Glutamatergic neuron (in vitro differentiated cells): ENCODE results near the gene AGBL4. TPM values are rescaled to one million over a fixed set of nuclear protein-coding genes. Genes with fewer than 3 reads are reported as not detected.

Source experiments
- DNase-seq: peaks from one replicate; pipeline ENCODE4 v3.0.0; 2022
- H3K27ac Mint-ChIP-seq: one replicate; pipeline ENCODE4 v1.8.0; 2020; ENCODE audit warnings: mild to moderate bottlenecking, mixed read lengths, inconsistent platforms; ENCODE audit not compliant: unreplicated experiment
- H3K27me3 Mint-ChIP-seq: one replicate; pipeline ENCODE4 v1.8.0; 2020; ENCODE audit warnings: mild to moderate bottlenecking, moderate library complexity, mixed read lengths, inconsistent platforms; ENCODE audit not compliant: unreplicated experiment
- H3K36me3 Mint-ChIP-seq: one replicate; pipeline ENCODE4 v1.8.0; 2020; ENCODE audit warnings: mild to moderate bottlenecking, mixed read lengths, inconsistent platforms; ENCODE audit not compliant: unreplicated experiment
- H3K4me1 Mint-ChIP-seq: one replicate; pipeline ENCODE4 v1.8.0; 2020; ENCODE audit warnings: mild to moderate bottlenecking, low read depth, mixed read lengths, inconsistent platforms; ENCODE audit not compliant: unreplicated experiment
- H3K4me3 Mint-ChIP-seq: one replicate; pipeline ENCODE4 v1.8.0; 2020; ENCODE audit warnings: mild to moderate bottlenecking, mixed read lengths, inconsistent platforms; ENCODE audit not compliant: unreplicated experiment
- H3K9me3 Mint-ChIP-seq: one replicate; pipeline ENCODE4 v1.8.0; 2020; ENCODE audit warnings: mild to moderate bottlenecking, moderate library complexity, mixed read lengths, inconsistent platforms; ENCODE audit not compliant: unreplicated experiment
- CTCF ChIP-seq: fragments of 200-600 bp; sonication (generic); IDR thresholded peaks from one replicate; pipeline ENCODE4 v1.5.0; 2021; ENCODE audit not compliant: partially characterized antibody, unreplicated experiment
- total RNA-seq: library from RNA; stranded (reverse); fragmentation: NEBNext Ultra II Directional; extraction: Animal tissue kit (Norgen Biotek cat#: 25700); gene quantifications from one replicate; pipeline ENCODE4 v1.2.1, GENCODE V29; 2021; ENCODE audit not compliant: unreplicated experiment

Gene AGBL4
- total RNA-seq, 1 donor from 2014 or later: 3.5 TPM

GRCh38 chr1:49351768-49352167 is 672.0 kb downstream of the AGBL4 start:
- H3K4me3 Mint-ChIP-seq: no peak overlapping the region
- no peak for DNase-seq
- no peaks in the 10 kb centered on the region for H3K27me3 Mint-ChIP-seq
- H3K36me3 Mint-ChIP-seq: no peaks in the 10 kb centered on the region
- H3K9me3 Mint-ChIP-seq: no peaks in the 10 kb centered on the region
- H3K27ac Mint-ChIP-seq: no peak overlapping the region
- H3K4me1 Mint-ChIP-seq: no peaks in the 10 kb centered on the region
- no peak for TF ChIP-seq CTCF

GRCh38 chr1:49346767-49347349 is 676.9 kb downstream of the AGBL4 start:
- Mint-ChIP-seq H3K9me3 (no peaks in the 10 kb centered on the region), H3K4me3 (no peak overlapping the region), H3K27ac (no peak overlapping the region), H3K4me1 (no peaks in the 10 kb centered on the region), H3K36me3 (no peaks in the 10 kb centered on the region), H3K27me3 (no peaks in the 10 kb centered on the region)
- TF ChIP-seq CTCF: no peak
- DNase-seq: no peak

- H3K36me3 Mint-ChIP-seq: no peaks in the 10 kb centered on the region
- TF ChIP-seq CTCF: no peak
- no peaks in the 10 kb centered on the region for H3K9me3 Mint-ChIP-seq
- no peaks in the 10 kb centered on the region for H3K4me1 Mint-ChIP-seq
- no peak overlapping the region for H3K27ac Mint-ChIP-seq
- H3K27me3 Mint-ChIP-seq: no peaks in the 10 kb centered on the region
- no peak overlapping the region for H3K4me3 Mint-ChIP-seq
- no peak for DNase-seq
Observed at GRCh38 chr1:49340576-49340975, 683.2 kb downstream of the AGBL4 start.

GRCh38 chr1:49339043-49339442 is 684.7 kb downstream of the AGBL4 start:
- no peak overlapping the region for H3K4me3 Mint-ChIP-seq
- TF ChIP-seq CTCF: no peak
- no peak overlapping the region for H3K27ac Mint-ChIP-seq
- H3K27me3 Mint-ChIP-seq: no peaks in the 10 kb centered on the region
- H3K36me3 Mint-ChIP-seq: no peaks in the 10 kb centered on the region
- no peaks in the 10 kb centered on the region for H3K9me3 Mint-ChIP-seq
- DNase-seq: no peak
- no peaks in the 10 kb centered on the region for H3K4me1 Mint-ChIP-seq

- no peaks in the 10 kb centered on the region for H3K36me3 Mint-ChIP-seq
- H3K4me3 Mint-ChIP-seq: no peak overlapping the region
- no peaks in the 10 kb centered on the region for H3K9me3 Mint-ChIP-seq
- H3K4me1 Mint-ChIP-seq: no peaks in the 10 kb centered on the region
- no peak for DNase-seq
- no peak overlapping the region for H3K27ac Mint-ChIP-seq
- H3K27me3 Mint-ChIP-seq: no peaks in the 10 kb centered on the region
- no peak for TF ChIP-seq CTCF
Observed at GRCh38 chr1:49337251-49337650, 686.5 kb downstream of the AGBL4 start.
